ENCODE measurements around the gene TRPM2. TPM values are rescaled to one million over a fixed set of nuclear protein-coding genes. Genes with fewer than 3 reads are reported as not detected.

Gene TRPM2
- total and polyA plus RNA-seq, 2 of the 13 experiments (the other 11 are each of a cell fraction or from before 2014, with no cell fraction given) = 0.07 to 0.20 TPM

DNA sequence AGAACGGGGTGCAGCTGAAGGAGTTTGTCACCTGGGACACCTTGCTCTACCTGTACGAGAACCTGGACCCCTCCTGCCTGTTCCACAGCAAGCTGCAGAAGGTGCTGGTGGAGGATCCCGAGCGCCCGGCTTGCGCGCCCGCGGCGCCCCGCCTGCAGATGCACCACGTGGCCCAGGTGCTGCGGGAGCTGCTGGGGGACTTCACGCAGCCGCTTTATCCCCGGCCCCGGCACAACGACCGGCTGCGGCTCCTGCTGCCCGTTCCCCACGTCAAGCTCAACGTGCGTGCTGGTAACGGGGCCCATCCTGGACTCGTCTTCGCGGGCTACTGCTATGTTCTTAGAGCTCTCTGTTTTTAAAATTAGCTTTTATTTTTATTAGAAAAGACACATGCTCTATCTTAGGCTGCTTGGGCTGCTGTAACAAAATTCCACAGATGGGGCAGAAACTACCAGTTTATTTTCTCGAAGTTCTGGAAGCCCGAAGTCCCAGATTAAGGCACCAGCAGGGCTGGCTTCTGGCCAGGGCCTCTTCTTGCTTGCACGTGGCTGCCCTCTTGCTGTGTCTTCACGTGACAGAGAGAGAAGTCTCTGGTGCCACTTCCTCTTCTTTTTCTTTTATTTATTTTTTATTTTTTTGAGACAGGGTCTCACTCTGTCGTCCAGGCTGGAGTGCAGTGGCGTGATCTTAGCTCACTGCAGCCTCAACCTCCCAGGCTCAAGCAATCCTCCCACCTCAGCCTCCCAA, 38.1 kb downstream of the TRPM2 start (continued):
- TF ChIP-seq, protein P1, sequence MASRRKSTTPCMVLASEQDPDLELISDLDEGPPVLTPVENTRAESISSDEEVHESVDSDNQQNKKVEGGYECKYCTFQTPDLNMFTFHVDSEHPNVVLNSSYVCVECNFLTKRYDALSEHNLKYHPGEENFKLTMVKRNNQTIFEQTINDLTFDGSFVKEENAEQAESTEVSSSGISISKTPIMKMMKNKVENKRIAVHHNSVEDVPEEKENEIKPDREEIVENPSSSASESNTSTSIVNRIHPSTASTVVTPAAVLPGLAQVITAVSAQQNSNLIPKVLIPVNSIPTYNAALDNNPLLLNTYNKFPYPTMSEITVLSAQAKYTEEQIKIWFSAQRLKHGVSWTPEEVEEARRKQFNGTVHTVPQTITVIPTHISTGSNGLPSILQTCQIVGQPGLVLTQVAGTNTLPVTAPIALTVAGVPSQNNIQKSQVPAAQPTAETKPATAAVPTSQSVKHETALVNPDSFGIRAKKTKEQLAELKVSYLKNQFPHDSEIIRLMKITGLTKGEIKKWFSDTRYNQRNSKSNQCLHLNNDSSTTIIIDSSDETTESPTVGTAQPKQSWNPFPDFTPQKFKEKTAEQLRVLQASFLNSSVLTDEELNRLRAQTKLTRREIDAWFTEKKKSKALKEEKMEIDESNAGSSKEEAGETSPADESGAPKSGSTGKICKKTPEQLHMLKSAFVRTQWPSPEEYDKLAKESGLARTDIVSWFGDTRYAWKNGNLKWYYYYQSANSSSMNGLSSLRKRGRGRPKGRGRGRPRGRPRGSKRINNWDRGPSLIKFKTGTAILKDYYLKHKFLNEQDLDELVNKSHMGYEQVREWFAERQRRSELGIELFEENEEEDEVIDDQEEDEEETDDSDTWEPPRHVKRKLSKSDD (CRISPR knock-in tag; IDR thresholded peaks at IDR 0.05; ENCODE audit: low read depth) = no peak
- TF ChIP-seq PHF21A (CRISPR knock-in tag; IDR thresholded peaks at IDR 0.05) = no peak

DNA sequence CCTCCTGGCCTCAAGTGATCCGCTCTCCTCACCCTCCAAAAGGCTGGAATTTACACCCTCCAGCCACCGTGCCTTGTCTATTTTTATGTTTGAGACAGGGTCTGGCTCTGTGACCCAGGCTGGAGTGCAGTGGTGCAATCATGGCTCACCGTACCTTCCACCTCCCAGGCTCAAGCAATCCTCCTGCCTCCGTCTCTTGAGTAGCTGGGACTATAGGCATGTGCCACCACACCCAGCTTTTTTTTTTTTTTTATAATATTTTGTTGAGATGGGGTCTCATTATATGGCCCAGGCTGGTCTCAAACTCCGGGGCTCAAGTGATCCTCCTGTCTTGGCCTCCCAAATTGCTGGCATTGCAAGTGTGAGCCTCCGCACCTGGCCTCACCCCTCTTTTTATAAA, 38.8 kb downstream of the TRPM2 start:
- Histone ChIP-seq H3K4me1 (ENCODE audit: insufficient read depth, low read length) (no peaks in the 10 kb centered on the region), H2AFZ (ENCODE audit: low read length) (no peak overlapping the region), H3K4me3 (replicated peaks in 1 of 3; ENCODE audit: insufficient read depth in 1 of 3, low read depth in 2 of 3, low read length in 3 of 3) (no peak overlapping the region), H3K9ac (ENCODE audit: insufficient read depth, low read depth, low read length) (no peak overlapping the region), H3K27me3 (ENCODE audit: control insufficient read depth in 1 of 2, insufficient read depth in 2 of 2, low read length in 2 of 2) (peaks cover 2 to 5% of the 10 kb centered on the region in 2 experiments; a peak in 3 of 5 replicates), H3K9me3 (ENCODE audit: low read length) (peaks cover 7% of the 10 kb centered on the region; the same call in 1 of the 2 replicates), H3K79me2 (ENCODE audit: insufficient read depth, low read length) (no peaks in the 10 kb centered on the region), H3K36me3 (replicated peaks in 1 of 2; ENCODE audit: control insufficient read depth in 1 of 2, insufficient read depth in 2 of 2, low read length in 2 of 2) (no peaks in the 10 kb centered on the region), H4K20me1 (ENCODE audit: insufficient read depth, low read length) (no peaks in the 10 kb centered on the region), H3K4me2 (ENCODE audit: low read depth, low read length) (no peak overlapping the region), H3K27ac (ENCODE audit: extremely low read length, insufficient read depth, low read length) (no peak overlapping the region)
- no TSS peak for BruUV-seq (replicated peaks)
- ATAC-seq = no peak
- WGBS (ENCODE audit: low lambda C conversion rate) = 35% methylated on average over 6 of the region's 6 CpGs
- no peak for FAIRE-seq
- in situ Hi-C loops (cut with HindIII; ENCODE audit: extremely low pct_ligation_motif_present, low pct_unique_long_range_greater_than_20kb) = no loop called here
- no peak for DNase-seq (ENCODE audit: low spot score)
- intact Hi-C loops (cut with micrococcal nuclease; ENCODE audit: unreplicated experiment) = no loop called here
- ChIA-PET POLR2A (no interaction called here), CTCF (ENCODE audit: low intra/inter-chr PET ratio, low total read pairs) (no interaction called here)
- TF ChIP-seq SP140L (CRISPR knock-in tag; IDR thresholded peaks at IDR 0.05; ENCODE audit: borderline replicate concordance) (no peak), KMT2B (CRISPR knock-in tag; IDR thresholded peaks at IDR 0.05) (no peak), PPARG (CRISPR knock-in tag; conservative IDR thresholded peaks at IDR 0.05) (no peak), RFXANK (CRISPR knock-in tag; IDR thresholded peaks at IDR 0.05) (no peak), ZNF616 (CRISPR knock-in tag; IDR thresholded peaks at IDR 0.05; ENCODE audit: low read depth) (no peak), ZNF768 (CRISPR knock-in tag; IDR thresholded peaks at IDR 0.05) (no peak), ZSCAN22 (CRISPR knock-in tag; IDR thresholded peaks at IDR 0.05) (no peak), ZNF589 (CRISPR knock-in tag; conservative IDR thresholded peaks at IDR 0.05) (no peak), FOXM1 (CRISPR knock-in tag; IDR thresholded peaks at IDR 0.05) (no peak), ZNF235 (CRISPR knock-in tag; IDR thresholded peaks at IDR 0.05; ENCODE audit: borderline replicate concordance) (no peak), ZNF441 (CRISPR knock-in tag; IDR thresholded peaks at IDR 0.05; ENCODE audit: borderline replicate concordance) (no peak), SMAD9 (CRISPR knock-in tag; IDR thresholded peaks at IDR 0.05) (no peak), SMAD3 (CRISPR knock-in tag; IDR thresholded peaks at IDR 0.05) (no peak), NFATC3 (CRISPR knock-in tag; IDR thresholded peaks at IDR 0.05) (no peak), ZSCAN29 (CRISPR knock-in tag; conservative IDR thresholded peaks at IDR 0.05) (no peak), GTF2F1 (IDR thresholded peaks at IDR 0.05; ENCODE audit: low read length) (no peak)
- TF ChIP-seq, protein P2, sequence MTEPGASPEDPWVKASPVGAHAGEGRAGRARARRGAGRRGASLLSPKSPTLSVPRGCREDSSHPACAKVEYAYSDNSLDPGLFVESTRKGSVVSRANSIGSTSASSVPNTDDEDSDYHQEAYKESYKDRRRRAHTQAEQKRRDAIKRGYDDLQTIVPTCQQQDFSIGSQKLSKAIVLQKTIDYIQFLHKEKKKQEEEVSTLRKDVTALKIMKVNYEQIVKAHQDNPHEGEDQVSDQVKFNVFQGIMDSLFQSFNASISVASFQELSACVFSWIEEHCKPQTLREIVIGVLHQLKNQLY (CRISPR knock-in tag; IDR thresholded peaks at IDR 0.05) = no peak
- TF ChIP-seq, protein P3, sequence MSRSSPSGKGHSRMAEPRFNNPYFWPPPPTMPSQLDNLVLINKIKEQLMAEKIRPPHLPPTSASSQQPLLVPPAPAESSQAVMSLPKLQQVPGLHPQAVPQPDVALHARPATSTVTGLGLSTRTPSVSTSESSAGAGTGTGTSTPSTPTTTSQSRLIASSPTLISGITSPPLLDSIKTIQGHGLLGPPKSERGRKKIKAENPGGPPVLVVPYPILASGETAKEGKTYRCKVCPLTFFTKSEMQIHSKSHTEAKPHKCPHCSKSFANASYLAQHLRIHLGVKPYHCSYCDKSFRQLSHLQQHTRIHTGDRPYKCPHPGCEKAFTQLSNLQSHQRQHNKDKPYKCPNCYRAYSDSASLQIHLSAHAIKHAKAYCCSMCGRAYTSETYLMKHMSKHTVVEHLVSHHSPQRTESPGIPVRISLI (CRISPR knock-in tag; IDR thresholded peaks at IDR 0.05; ENCODE audit: borderline replicate concordance) = no peak
- TF ChIP-seq, protein P4, sequence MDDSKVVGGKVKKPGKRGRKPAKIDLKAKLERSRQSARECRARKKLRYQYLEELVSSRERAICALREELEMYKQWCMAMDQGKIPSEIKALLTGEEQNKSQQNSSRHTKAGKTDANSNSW (CRISPR knock-in tag; IDR thresholded peaks at IDR 0.05; ENCODE audit: borderline replicate concordance) = no peak

All from HepG2 (cell line).